ENCODE results near the gene SAMD10.

The SAMD10 gene

DNA sequence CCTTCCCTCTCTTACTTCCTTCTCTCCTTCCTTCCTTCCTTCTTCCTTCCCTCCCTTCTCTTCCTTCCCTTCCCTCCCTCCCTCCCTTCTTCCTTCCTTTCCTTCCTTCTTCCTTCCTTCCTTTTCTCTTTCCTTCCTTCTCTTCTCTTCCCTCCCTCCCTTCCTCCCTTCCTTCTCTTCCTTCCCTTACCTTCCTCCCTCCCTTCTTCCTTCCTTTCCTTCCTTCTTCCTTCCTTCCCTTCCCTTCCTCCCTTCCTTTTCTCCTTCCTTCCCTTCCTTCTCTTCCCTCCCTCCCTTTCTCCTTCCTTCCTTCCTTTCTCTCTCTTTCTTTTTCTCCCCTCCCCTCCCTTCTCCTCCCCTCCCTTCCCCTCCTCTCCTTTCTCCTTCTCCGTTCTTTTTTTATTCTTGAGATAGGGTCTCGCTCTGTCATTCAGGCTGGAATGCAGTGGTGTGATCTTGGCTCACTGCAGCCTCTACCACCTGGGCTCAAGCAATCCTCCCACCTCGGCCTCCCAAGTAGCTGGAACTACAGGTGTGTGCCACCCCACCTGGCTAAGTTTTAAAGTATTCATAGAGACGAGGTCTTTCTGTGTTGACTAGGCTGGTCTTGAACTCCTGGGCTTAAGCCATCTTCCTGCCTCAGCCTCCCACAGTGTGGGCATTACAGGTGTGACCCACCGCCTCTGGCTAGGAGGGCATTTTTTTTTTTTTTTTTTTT is 8.6 kb downstream of the SAMD10 start:
- no peak overlapping the region for H3K9ac ChIP-seq (ENCODE audit: low read depth, low read length, poor library complexity, severe bottlenecking)
- H3K36me3 ChIP-seq (ENCODE audit: insufficient read depth, low read length) = no peaks in the 10 kb centered on the region
- no peak overlapping the region for H3K4me3 ChIP-seq (ENCODE audit: low read length, poor library complexity, severe bottlenecking)

GRCh38 chr20:63969838-63970713 is 9.4 kb downstream of the SAMD10 start, which contains the start of gene ZNF512B:
Gene ZNF512B (minus strand): TSS chr20:63969930. CDS start chr20:63967950, 1,980 bp downstream.
- Histone ChIP-seq H3K9me3 (ENCODE audit: insufficient read depth, low read depth, low read length) (no peaks in the 10 kb centered on the region), H3F3A (ENCODE audit: low read depth) (no peaks in the 10 kb centered on the region), H3K9ac (ENCODE audit: low read depth, low read length, poor library complexity, severe bottlenecking) (peak within 1 kb of the TSS; percentile 91), H3K79me2 (ENCODE audit: insufficient read depth, low read length) (peaks cover 11% of the 10 kb centered on the region; the same call in 1 of the 2 replicates), H3K36me3 (ENCODE audit: insufficient read depth, low read length) (no peaks in the 10 kb centered on the region), H3K4me2 (ENCODE audit: low read depth, low read length, poor library complexity, severe bottlenecking) (peak within 1 kb of the TSS; percentile 88), H2AFZ (ENCODE audit: low read length) (no peak within 1 kb of the TSS), H3K4me3 (ENCODE audit: low read length, poor library complexity, severe bottlenecking) (peak within 1 kb of the TSS; percentile 89), H4K20me1 (ENCODE audit: insufficient read depth, low read length, poor library complexity, severe bottlenecking) (no peaks in the 10 kb centered on the region), H3K4me1 (ENCODE audit: insufficient read depth, low read length, poor library complexity, severe bottlenecking) (peaks cover 20% of the 10 kb centered on the region), H3K27me3 (ENCODE audit: insufficient read depth, low read length, poor library complexity, severe bottlenecking) (no peaks in the 10 kb centered on the region), H3K9me2 (replicated peaks; ENCODE audit: low read depth, low read length) (no peaks in the 10 kb centered on the region)
- TF ChIP-seq, protein P1, sequence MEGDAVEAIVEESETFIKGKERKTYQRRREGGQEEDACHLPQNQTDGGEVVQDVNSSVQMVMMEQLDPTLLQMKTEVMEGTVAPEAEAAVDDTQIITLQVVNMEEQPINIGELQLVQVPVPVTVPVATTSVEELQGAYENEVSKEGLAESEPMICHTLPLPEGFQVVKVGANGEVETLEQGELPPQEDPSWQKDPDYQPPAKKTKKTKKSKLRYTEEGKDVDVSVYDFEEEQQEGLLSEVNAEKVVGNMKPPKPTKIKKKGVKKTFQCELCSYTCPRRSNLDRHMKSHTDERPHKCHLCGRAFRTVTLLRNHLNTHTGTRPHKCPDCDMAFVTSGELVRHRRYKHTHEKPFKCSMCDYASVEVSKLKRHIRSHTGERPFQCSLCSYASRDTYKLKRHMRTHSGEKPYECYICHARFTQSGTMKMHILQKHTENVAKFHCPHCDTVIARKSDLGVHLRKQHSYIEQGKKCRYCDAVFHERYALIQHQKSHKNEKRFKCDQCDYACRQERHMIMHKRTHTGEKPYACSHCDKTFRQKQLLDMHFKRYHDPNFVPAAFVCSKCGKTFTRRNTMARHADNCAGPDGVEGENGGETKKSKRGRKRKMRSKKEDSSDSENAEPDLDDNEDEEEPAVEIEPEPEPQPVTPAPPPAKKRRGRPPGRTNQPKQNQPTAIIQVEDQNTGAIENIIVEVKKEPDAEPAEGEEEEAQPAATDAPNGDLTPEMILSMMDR (conservative IDR thresholded peaks at IDR 0.05; ENCODE audit: low read length) = no peak
- no peak for TF ChIP-seq EZH2phosphoT487 (IDR thresholded peaks at IDR 0.05; ENCODE audit: borderline replicate concordance)

More for the DNA sequence above, 8.6 kb downstream of the SAMD10 start:
- Histone ChIP-seq H3K9me3 (ENCODE audit: insufficient read depth, low read depth, low read length) (no peaks in the 10 kb centered on the region), H3K4me1 (ENCODE audit: insufficient read depth, low read length, poor library complexity, severe bottlenecking) (peaks cover 20% of the 10 kb centered on the region), H4K20me1 (ENCODE audit: insufficient read depth, low read length, poor library complexity, severe bottlenecking) (no peaks in the 10 kb centered on the region), H3K4me2 (ENCODE audit: low read depth, low read length, poor library complexity, severe bottlenecking) (no peak overlapping the region), H3K9me2 (replicated peaks; ENCODE audit: low read depth, low read length) (no peaks in the 10 kb centered on the region), H3K27me3 (ENCODE audit: insufficient read depth, low read length, poor library complexity, severe bottlenecking) (no peaks in the 10 kb centered on the region), H3F3A (ENCODE audit: low read depth) (no peaks in the 10 kb centered on the region), H3K79me2 (ENCODE audit: insufficient read depth, low read length) (peaks cover 11% of the 10 kb centered on the region; the same call in 1 of the 2 replicates), H2AFZ (ENCODE audit: low read length) (no peak overlapping the region)
- TF ChIP-seq, protein P1 (conservative IDR thresholded peaks at IDR 0.05; ENCODE audit: low read length) = no peak
- no peak for TF ChIP-seq EZH2phosphoT487 (IDR thresholded peaks at IDR 0.05; ENCODE audit: borderline replicate concordance)

DNA sequence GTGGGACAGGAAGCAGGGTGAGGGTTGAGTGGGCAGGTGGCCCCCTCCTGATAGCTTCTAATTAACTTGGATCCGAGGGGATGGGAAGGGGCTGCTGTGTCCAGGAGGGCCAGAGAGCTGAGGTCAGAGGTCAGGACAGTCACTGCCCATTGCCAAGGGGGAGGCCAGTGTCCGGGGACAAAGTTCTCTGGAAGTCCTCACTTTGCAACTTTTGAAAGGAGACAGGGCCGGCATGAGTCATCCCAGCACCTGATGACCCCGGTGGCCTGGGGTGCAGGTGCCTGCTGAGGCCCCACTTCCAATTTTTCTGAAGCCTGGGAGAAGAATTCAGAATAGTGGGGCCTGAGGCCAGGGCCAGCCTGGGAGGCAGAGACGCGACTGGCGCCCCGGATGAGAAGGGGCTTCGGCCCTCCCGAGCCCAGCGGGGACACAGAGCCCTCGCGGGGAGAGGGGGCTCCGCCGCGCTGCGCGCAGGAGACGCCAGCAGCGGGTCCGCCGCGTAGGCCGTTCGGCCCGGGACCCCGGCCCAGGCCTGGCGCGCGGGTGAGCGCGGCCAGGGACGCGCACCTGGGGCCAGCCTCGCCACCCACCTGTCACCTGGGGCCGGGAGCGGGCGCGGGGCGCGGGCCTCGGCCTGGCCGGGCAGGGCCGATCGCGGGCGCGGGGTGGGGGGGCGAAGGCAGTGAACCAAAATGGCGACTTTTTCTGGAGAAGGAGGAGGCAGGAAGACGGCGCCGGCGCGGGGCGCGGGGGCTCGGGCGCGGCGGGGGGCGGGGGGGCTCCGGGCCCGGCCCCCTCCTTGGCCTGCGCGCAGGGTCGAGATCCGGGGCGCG is 10.3 kb downstream of the SAMD10 start:
- Histone ChIP-seq H3K4me1 (ENCODE audit: insufficient read depth, low read length, poor library complexity, severe bottlenecking) (peaks cover 20% of the 10 kb centered on the region), H3K79me2 (ENCODE audit: insufficient read depth, low read length) (peaks cover 11% of the 10 kb centered on the region; the same call in 1 of the 2 replicates), H3K36me3 (ENCODE audit: insufficient read depth, low read length) (no peaks in the 10 kb centered on the region), H3K4me2 (ENCODE audit: low read depth, low read length, poor library complexity, severe bottlenecking) (peak overlapping the region; percentile 88), H3K4me3 (ENCODE audit: low read length, poor library complexity, severe bottlenecking) (peak overlapping the region; percentile 89), H2AFZ (ENCODE audit: low read length) (no peak overlapping the region), H4K20me1 (ENCODE audit: insufficient read depth, low read length, poor library complexity, severe bottlenecking) (no peaks in the 10 kb centered on the region), H3K9ac (ENCODE audit: low read depth, low read length, poor library complexity, severe bottlenecking) (peak overlapping the region; percentile 91), H3K9me3 (ENCODE audit: insufficient read depth, low read depth, low read length) (no peaks in the 10 kb centered on the region), H3F3A (ENCODE audit: low read depth) (no peaks in the 10 kb centered on the region), H3K27me3 (ENCODE audit: insufficient read depth, low read length, poor library complexity, severe bottlenecking) (no peaks in the 10 kb centered on the region), H3K9me2 (replicated peaks; ENCODE audit: low read depth, low read length) (no peaks in the 10 kb centered on the region)
- TF ChIP-seq, protein P1 (conservative IDR thresholded peaks at IDR 0.05; ENCODE audit: low read length) = no peak
- TF ChIP-seq EZH2phosphoT487 (IDR thresholded peaks at IDR 0.05; ENCODE audit: borderline replicate concordance) = no peak

Measured in Loucy (cell line).